Measurements from ENCODE around the gene KDM1B.

KDM1B gene

DNA sequence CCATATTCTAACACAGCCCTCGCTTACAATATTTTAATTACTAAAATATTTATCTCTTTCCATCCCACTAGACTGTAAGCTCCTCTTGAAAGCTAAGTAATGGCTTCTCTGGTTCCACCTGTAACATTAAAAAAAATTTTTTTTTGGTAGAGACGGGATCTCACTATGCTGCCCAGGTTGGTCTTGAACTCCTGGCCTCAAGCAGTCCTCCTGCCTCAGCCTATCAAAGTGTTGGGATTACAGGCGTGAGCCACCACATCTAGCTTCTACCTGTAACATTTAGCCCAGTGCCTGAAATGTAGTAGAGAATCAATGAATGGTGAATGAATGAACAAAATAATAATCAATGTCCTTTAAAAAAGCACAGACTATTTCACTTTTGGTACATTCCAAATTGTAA, 80.3 kb downstream of the KDM1B start:
- no peak for DNase-seq

DNA sequence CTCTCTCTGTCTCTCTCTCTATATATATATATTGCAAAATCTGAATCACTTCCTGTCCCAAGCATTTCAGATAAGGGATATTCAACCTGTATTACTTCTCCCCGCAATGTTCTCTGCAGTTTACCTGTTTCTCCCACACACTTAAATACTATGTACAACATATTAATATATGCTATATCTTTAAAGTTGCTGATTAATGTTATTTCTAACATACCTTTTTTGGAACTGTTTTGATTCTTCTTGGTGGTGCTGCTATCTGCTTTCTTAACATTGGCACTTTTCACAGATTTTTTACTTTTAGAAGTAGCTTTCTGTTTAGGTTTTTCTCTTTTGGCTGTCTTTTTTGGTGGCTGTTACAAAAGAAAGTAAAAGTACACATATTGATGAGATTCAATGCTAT, 81.9 kb downstream of the KDM1B start:
- DNase-seq: no peak

DNA sequence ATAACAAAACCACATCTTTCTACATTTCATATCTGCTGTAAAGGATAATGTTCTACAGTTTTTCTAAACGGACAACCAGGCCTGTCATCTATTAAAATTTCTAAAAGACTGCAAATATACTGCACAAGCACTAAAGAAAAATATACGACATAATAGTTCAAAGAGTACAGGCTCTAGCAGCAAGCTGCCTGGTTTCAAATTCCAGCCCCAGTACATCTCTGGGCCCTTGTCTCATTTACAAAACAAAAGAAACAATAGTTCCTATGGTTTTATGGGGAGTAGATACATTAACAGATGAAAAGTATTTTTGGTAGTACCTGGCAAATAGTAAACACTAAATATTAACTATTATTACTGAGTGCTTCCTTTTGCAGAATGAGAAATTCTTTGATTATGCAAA, 85.0 kb downstream of the KDM1B start:
- DNase-seq: no peak

DNA sequence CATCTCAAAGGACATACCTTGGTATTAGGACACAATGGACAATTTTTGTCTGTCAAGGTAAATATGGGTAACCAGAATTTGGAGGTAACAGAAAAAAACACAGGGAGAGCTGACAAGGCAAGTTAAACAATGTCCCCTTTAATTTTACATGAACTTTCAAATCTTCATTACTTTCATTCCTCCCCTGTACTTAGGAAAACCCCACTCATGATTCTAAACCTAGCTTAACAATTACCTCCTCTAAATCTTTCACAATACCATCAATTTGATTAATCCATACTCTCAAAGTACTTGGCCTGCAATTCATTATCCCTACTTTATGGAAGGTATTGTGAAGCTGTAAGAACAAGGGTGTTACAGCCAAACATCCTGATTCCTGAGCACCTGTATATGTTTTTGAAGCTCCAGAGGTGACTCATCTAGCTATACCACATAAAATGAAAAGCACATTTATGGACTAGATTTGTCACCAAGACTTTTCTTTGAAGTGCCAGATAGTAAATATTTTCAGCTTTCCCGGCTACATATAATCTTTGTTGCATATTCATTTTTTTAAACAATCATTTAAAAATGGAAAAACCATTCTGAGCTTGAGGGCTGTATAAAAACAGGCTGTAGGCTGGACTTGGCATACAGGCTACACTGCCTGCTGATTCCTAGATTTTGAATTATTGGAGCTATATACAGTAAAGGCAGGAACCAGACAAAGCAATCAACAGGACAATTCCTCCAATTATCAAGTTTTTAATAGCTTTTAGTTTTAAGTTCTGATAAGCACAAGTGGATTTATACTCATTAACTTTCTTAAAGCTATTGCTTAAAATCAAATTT, 86.2 kb downstream of the KDM1B start:
- no peak for DNase-seq

DNA sequence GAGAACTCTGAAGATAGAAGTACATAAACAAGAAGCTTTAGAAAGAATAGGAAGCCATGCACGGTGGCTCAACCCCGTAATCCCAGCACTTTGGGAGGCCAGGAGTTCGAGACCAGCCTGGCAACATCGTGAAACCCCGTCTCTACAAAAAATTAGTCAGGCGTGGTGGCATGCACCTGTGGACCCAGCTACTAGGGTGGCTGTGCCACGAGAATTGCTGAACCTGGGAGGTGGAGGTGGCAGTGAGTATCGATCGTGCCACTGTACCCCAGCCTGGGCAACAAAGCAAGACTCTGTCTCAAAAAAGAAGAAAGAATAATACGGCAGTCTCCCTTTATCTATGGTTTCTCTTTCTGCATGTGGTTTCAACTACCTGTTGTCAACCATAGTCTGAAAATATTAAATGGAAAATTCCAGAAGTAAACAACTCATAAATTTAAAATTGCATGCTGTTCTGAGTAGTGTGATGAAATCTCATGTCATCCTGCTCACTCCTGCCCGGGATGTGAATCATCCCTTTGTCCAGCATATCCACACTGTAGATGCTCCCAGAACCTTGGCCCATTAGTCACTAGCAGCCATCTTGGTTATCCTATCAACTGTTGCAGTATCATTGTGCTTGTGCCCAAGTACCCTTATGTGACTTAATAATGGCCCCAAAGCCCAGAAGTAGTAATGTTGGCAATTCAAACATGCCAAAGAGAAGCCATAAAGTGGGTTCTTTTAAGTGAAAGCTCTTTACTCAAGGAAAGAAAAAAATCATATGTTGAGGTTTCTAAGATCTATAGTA, 87.0 kb downstream of the KDM1B start:
- no peak for DNase-seq

DNA sequence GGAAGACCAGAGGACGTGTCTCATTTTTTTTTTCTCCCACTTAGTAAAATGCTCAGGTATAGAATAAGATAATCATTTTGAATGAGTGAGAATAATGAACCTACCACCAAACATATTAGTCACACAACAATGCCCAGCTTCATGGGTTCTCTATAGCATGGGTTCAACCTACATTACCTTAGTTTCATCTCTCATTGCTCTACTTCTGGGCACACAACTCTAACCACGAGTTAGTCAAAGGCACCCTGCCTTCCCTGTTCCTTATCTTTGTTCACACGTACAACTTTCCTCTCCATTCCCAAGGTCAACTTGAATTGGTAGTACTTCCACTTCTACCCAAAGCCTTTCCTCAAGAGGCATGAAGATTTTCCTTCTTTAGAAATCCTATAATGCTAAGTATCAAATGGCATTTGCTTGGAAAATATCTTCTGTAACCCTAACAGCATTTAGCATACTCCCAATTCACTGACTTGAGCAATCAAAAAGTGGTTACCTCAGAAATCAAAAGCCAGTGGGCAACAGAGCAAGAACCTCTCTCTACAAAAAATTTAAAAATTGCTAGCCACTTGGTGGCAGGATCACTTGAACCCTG, 88.2 kb downstream of the KDM1B start:
- no peak for DNase-seq

DNA sequence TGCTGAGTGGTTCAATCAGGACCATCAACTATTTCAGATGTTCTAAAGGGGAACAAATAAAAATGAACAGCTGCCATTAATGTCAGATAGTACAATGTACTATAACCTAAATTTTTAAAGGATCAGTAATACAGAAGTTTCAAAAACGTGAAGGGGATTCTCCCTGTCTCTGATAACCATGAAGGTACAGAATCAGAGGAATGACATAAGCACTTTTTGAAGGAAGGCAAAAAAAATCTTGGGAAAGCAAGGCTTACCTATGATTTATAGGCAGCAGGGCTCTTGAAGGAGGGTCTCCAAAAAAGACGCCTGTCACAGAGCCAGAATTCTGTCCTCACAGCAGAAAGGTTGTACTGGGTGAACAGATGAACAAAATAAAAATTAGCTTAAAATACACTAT, 89.0 kb downstream of the KDM1B start:
- no peak for DNase-seq

DNA sequence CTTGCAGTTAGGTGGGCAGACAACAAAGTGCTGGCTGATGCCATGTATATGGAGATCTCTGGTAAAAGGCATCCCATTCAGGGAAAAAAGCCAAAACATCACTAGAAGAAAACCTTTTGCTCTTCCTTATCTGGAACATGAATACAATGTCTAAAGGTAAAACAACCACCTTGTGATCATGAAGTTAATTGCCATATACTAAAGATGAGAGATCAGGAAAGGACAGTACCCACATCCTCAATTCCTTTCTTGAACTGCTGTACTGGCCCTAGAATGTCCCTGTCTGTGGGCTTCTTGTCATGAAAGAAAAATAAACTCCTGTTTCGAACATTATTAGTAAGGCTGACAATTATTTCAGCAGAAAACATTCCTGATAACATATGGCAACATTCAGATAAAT, 89.9 kb downstream of the KDM1B start:
- no peak for DNase-seq

DNA sequence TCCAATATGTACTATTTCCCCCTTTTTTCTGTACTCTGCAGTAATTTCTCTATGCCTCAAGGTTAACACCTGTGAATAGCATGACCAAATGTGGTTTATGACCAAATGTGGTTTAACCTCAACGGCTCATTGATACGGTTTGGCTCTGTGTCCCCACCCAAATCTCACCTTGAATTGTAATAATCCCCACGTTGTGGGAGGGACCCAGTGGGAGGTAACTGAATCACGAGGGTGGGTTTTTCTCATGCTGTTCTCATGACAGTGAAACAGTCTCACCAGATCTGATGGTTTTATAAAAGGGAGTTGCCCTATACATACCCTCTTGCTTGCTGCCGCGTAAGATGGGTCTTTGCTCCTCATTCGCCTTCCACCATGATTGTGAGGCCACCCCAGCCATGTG, 90.4 kb downstream of the KDM1B start:
- no peak for DNase-seq

DNA sequence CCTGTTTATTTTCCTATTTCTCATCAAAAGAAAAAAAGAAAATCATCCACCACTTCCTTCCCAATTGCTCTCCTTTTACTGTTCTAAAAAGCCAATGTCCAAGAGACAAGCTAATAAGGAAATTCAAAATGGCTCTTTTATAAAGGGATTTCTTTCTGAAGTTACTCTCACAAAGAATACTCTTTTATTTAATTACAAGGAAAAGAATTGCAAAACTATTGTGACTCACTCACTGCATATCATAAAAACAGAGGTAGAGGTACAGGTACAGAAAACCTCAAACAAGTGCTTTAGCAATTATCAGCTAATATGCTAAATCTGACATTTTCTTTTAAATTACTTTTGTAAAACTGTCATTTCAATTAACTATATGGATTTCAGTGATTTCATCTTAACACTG, 91.0 kb downstream of the KDM1B start:
- DNase-seq: no peak

DNA sequence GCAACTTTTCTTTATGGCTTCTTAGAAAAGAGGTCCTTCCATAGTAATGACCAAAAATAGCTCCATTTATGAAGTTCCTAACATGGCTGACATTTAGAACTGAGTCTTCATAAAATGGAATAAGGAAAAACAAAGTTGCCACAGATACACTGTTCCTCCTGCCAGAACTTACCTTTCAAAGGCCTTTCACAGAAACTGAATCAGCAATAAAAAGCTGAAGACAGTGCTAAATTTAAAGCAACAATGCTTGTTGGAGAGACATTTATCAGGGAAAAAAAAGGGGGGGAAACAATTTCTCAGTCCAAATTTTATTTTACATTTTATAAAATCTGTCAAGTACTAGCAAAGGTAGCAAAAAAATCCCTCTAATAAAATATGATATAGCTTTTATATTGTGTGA, 91.8 kb downstream of the KDM1B start:
- DNase-seq: no peak

DNA sequence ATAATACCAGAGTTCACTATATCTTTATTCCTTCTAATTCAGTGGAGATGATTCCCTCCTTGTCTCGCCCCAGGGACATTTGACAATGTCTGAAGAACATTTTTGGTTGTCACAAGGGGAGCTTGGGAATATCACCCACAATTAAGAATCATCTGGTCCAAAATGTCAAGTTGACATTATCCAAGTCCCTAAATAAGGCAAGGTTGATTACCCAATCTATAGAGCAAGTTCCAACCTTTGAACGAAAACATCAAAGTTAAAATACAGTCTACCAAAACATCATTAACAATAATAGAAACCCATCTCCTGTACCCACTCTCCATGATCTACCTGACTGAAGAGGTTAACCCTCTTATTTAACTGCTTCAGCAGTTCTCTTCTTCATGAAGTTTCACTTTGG, 93.5 kb downstream of the KDM1B start:
- DNase-seq: no peak

DNA sequence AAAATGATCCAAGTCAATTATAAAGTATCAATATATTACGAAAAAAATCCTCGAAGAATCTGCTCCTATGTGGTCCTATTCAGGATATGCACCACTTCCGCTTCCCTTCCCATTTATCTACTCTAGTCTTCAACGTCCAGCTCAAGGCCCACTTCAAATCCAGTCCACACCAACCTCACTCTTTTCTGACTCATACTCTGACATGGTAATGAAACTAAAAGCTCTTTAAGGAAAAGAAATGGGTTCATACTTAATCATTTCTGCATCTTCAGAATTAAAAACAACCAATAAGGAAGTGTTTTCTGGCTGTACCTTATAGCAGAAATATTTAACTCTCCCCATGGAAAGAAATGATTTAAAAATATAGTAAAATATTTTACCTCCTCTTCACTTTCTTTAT, 94.0 kb downstream of the KDM1B start:
- DNase-seq: no peak

DNA sequence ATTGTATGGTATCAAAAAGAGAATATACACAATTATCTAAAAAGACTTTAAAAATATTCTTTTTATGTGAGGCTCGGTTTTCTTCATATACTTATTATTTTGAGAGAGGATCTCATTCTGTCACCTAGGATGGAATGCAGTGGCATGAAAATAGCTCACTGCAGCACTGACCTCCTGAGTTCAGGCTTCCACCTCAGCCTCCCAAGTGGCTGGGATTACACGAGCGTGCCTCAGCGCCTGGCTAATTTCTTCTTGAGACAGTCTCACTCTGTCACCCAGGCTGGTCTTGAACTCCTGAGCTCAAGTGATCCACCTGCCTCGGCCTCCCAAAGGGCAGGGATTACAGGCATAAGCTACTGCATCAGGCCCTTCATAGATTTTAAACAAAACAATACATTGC, 98.4 kb downstream of the KDM1B start:
- DNase-seq: no peak

DNA sequence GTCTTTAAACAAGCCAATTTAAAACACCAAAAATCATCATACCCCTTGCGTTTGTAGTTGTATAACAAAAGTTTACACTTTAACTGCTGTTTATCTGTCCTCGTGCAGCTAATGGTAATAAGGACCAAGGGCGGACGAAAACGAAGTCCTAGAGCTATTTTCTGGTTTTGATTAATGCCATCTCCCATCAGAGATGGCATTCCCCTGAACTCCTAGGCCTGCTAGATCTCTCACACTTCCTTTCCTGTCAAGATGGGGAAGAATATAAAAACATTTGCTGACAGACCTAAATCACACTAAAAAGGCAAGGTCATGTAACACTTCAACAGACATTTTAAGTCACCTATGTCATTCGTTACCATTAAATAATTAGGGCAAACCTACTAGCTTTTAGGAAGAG, 99.6 kb downstream of the KDM1B start:
- DNase-seq: no peak

DNA sequence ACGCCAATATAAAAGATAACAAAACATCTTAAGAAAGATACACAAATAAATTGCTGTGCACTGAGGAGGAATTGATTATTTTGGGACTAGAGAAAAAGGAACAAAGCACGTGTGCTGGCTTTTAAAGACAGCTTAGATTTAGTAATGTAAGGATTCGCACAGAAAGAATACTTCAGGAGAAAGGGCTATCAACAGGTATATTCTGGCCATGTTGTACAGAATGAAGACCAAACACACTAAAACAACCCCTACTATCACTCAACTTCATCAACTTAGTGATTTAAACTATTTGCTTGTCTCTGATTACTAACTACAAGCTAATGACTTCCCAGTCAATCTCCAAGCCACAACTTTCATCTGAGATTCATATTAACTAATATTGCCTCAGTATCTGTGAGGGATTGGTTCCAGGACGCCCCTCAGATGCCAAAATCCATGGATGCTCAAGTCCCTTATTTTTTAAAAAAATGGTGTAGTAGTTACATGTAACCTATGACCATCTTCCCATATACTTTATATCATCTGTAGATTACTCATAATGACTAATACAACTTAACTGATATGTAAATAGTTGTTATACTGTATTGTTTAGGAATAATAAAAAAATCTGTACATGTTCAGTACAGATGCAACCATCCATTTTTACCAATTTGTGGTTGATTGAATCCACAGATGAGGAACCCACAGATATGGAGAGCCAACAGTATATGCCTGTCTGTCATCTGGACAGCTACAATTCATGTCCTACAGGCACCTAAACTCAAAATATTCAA, 104.6 kb downstream of the KDM1B start:
- no peak for DNase-seq

DNA sequence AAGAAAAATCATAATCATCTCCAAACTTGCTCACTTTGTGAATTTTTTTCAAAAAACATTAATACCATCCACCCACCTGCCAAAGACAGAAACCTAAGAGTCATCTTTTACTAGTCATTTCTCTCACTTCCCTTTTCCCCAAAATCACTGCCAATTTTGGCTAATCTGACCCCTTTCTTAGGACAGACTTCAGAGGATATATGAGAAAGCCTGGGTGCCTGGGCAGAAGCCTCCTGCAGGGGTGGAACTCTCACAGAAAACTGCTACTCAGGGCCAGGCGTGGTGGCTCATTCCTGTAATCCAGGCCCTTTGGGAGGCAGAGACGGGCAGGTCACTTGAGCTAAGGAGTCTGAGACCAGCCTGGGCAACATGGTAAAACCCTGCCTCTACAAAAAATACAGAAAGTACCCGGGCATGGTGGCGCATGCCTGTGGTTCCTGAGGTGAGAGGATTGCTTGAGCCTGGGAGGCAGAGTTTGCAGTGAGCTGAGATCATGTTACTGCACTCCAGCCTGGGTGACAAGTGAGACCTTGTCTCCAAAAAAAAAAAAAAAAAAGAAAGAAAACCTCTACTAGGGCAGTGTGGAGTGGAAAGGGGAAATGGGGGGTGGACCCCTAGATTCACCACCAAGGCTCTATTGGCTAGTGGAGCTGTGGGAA, 105.4 kb downstream of the KDM1B start:
- no peak for DNase-seq

DNA sequence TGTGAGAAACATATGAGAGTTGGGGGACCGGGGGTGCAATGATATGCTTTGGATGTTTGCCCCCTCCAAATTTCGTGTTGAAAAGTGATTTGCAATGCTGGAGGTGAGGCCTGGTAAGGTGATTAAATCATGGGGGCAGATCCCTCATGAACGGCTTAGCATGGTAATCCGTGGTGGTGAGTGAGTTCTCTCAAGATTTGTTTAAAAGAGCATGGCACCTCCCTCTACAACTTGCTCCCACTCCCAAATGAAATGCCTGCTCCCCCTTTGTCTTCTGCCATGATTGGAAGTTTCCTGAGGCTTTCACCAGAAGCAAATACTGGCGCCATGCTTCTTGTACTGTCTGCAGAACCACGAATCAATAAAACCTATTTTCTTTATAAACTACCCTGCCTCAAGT, 106.7 kb downstream of the KDM1B start:
- no peak for DNase-seq

DNA sequence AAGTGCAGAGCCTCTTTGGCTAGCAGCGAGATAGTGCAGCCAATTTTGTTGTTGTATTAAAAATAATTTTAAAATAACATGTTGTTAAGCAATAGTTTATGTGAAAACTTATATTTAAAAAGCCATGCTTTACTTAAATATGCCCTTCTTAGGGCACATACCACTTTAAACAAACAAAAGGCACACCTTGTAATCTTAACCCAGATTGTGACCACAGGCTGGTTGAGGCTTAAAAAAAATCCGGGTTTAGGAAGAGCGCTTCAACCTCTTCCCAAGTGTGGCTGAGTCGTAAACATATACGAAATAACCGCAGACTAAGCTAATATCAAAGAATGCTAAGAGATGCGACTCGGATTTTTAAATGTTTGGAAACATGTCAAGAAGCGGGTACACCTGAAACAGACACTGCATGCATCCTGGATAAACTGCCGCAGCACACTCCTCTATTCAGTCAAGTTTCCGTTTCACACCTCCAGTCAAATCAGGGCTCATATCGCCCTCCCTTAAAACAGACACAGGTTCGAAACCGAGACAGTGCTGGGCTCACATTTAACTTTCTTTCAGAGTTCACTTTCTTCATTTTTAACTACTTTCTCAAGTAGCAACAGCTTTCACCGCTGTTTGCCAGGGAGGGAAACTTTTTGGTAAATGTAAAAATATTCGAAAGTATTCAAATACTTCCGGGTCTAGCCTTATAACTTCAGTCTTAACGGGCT, 107.6 kb downstream of the KDM1B start:
- no peak for DNase-seq

DNA sequence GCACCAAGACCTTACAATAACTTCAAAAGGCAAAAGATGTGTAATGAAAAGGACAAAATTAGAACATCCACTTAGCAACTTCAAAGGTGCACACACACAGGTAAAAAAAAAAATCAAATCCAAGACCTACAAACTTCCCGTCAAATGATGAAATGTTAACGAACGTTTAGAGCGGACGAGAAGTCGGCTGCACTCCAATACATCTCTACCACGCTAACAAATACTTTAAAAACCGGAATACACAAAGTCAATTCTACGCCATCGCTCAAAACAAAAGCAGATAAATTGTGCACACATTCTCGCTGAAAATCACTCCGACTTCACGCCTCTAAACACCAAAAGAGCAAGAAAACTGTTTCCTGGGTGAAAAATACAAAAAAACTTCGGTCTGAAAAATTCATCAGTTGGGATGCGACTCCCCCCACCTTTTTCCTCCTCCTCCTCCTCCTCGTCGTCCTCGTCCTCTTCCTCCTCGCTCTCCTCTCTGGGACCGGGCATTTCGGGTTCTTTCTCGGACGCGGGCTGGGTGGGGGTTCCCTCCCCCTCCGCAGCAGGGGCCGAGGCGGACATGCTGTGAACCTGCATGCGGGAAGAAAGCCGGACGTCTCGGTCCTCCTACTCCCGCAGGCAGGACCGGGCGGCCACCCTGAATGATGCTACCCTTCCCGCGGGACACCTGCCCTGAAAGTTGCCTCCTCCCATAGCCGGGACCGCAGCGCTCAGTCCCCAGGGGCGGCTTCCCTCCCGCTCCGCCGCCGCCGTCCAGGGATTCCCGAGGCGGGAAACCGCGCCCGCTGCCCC, 108.4 kb downstream of the KDM1B start:
- peak; percentile 78 for DNase-seq

Measured in activated CD8-positive, alpha-beta memory T cell treated with anti-CD3 and anti-CD28 coated beads for 24 hours (primary cell).